NT2/D1 (cell line): Measurements from ENCODE around the gene SERPINB8.

Experiments used
- DNase-seq: peaks from one replicate; pipeline ENCODE4 v3.0.0-alpha.2; 2011; ENCODE audit warnings: low read depth, low spot score
- H3K27me3 ChIP-seq: 2 replicates; pipeline ENCODE4 v1.6.0; 2011; ENCODE audit warnings: mild to moderate bottlenecking; ENCODE audit not compliant: insufficient read length, insufficient read depth
- H3K36me3 ChIP-seq: 2 replicates; pipeline ENCODE4 v1.6.1; 2011; ENCODE audit warnings: mild to moderate bottlenecking, low read length, mixed read lengths; ENCODE audit not compliant: insufficient read depth, insufficient read length
- H3K4me1 ChIP-seq: 2 replicates; pipeline ENCODE4 v1.5.1; 2011; ENCODE audit not compliant: insufficient read depth, insufficient read length
- H3K4me3 ChIP-seq: 2 replicates; pipeline ENCODE4 v1.5.1; 2011; ENCODE audit warnings: low read depth; ENCODE audit not compliant: insufficient read length
- H3K9ac ChIP-seq: 2 replicates; pipeline ENCODE4 v1.6.0; 2011; ENCODE audit warnings: low read depth; ENCODE audit not compliant: insufficient read length
- H3K9me3 ChIP-seq: 2 replicates; pipeline ENCODE4 v1.5.1; 2011; ENCODE audit warnings: mild to moderate bottlenecking, low read length; ENCODE audit not compliant: insufficient read depth
- SUZ12 ChIP-seq: IDR thresholded peaks from 2 replicates; pipeline ENCODE4 v1.6.1; 2011; ENCODE audit not compliant: insufficient read length, insufficient read depth; ENCODE audit errors: extremely low read depth
- YY1 ChIP-seq: IDR thresholded peaks from 2 replicates; pipeline ENCODE4 v1.6.1; 2011; ENCODE audit not compliant: insufficient read length, insufficient read depth
- ZNF274 ChIP-seq: IDR thresholded peaks from 2 replicates; pipeline ENCODE4 v1.6.1; 2011; ENCODE audit warnings: mild to moderate bottlenecking, low read depth, low read length

The SERPINB8 gene

GRCh38 chr18:63997606-63998005 is 27.7 kb downstream of the SERPINB8 start:
- no peak for TF ChIP-seq ZNF274
- TF ChIP-seq SUZ12: no peak
- no peak for TF ChIP-seq YY1
- DNase-seq: no peak
- no peaks in the 10 kb centered on the region for H3K36me3 ChIP-seq

GRCh38 chr18:63999871-64000270 is 30.0 kb downstream of the SERPINB8 start:
- no peak for DNase-seq
- Histone ChIP-seq H3K4me1 (no peaks in the 10 kb centered on the region), H3K9me3 (peaks cover 12% of the 10 kb centered on the region; the same call in 1 of the 2 replicates), H3K27me3 (no peaks in the 10 kb centered on the region), H3K9ac (no peak overlapping the region), H3K36me3 (no peaks in the 10 kb centered on the region), H3K4me3 (no peak overlapping the region)
- no peak for TF ChIP-seq ZNF274
- TF ChIP-seq SUZ12: no peak
- TF ChIP-seq YY1: no peak

More at GRCh38 chr18:63997606-63998005, 27.7 kb downstream of the SERPINB8 start:
- Histone ChIP-seq H3K27me3 (no peaks in the 10 kb centered on the region), H3K9ac (no peak overlapping the region), H3K9me3 (peaks cover 12% of the 10 kb centered on the region; the same call in 1 of the 2 replicates), H3K4me1 (no peaks in the 10 kb centered on the region), H3K4me3 (no peak overlapping the region)

- no peak for DNase-seq
- Histone ChIP-seq H3K9me3 (no peaks in the 10 kb centered on the region), H3K9ac (no peak overlapping the region), H3K36me3 (no peaks in the 10 kb centered on the region), H3K4me1 (no peaks in the 10 kb centered on the region), H3K27me3 (no peaks in the 10 kb centered on the region), H3K4me3 (no peak overlapping the region)
- TF ChIP-seq SUZ12 (no peak), ZNF274 (no peak), YY1 (no peak)
Observed at GRCh38 chr18:64002581-64002980, 32.7 kb downstream of the SERPINB8 start.

- H3K9ac ChIP-seq: no peak overlapping the region
- TF ChIP-seq SUZ12 (no peak), YY1 (no peak), ZNF274 (no peak)
- no peaks in the 10 kb centered on the region for H3K36me3 ChIP-seq
- no peak for DNase-seq
- no peaks in the 10 kb centered on the region for H3K9me3 ChIP-seq
- no peak overlapping the region for H3K4me3 ChIP-seq
- no peaks in the 10 kb centered on the region for H3K27me3 ChIP-seq
- H3K4me1 ChIP-seq: no peaks in the 10 kb centered on the region
Observed at GRCh38 chr18:64009305-64009704, 39.4 kb downstream of the SERPINB8 start.

GRCh38 chr18:64011513-64011912 is 41.6 kb downstream of the SERPINB8 start:
- Histone ChIP-seq H3K9ac (no peak overlapping the region), H3K9me3 (no peaks in the 10 kb centered on the region), H3K4me3 (no peak overlapping the region), H3K36me3 (no peaks in the 10 kb centered on the region), H3K4me1 (no peaks in the 10 kb centered on the region), H3K27me3 (no peaks in the 10 kb centered on the region)
- no peak for DNase-seq
- TF ChIP-seq ZNF274 (no peak), SUZ12 (no peak), YY1 (no peak)

- DNase-seq: no peak
- H3K4me1 ChIP-seq: no peaks in the 10 kb centered on the region
- no peaks in the 10 kb centered on the region for H3K9me3 ChIP-seq
- no peak overlapping the region for H3K4me3 ChIP-seq
- no peaks in the 10 kb centered on the region for H3K36me3 ChIP-seq
- no peaks in the 10 kb centered on the region for H3K27me3 ChIP-seq
- TF ChIP-seq YY1 (no peak), ZNF274 (no peak), SUZ12 (no peak)
- H3K9ac ChIP-seq: no peak overlapping the region
Observed at GRCh38 chr18:64017870-64018269, 48.0 kb downstream of the SERPINB8 start.

GRCh38 chr18:64019922-64020756 is 50.3 kb downstream of the SERPINB8 start:
- DNase-seq: peak; percentile 6
- Histone ChIP-seq H3K27me3 (no peaks in the 10 kb centered on the region), H3K36me3 (no peaks in the 10 kb centered on the region), H3K9ac (no peak overlapping the region), H3K4me3 (no peak overlapping the region), H3K4me1 (no peaks in the 10 kb centered on the region), H3K9me3 (no peaks in the 10 kb centered on the region)
- no peak for TF ChIP-seq SUZ12
